ENCODE data around the gene ZMPSTE24.
A peak's percentile ranks its signal among the peaks of the same experiment; 100 is the strongest.
"Not testable (repeated sequence)": the region's sequence is repeated elsewhere in the genome, so short reads cannot be mapped to it uniquely, and the experiment has no call there.

Gene ZMPSTE24

DNA sequence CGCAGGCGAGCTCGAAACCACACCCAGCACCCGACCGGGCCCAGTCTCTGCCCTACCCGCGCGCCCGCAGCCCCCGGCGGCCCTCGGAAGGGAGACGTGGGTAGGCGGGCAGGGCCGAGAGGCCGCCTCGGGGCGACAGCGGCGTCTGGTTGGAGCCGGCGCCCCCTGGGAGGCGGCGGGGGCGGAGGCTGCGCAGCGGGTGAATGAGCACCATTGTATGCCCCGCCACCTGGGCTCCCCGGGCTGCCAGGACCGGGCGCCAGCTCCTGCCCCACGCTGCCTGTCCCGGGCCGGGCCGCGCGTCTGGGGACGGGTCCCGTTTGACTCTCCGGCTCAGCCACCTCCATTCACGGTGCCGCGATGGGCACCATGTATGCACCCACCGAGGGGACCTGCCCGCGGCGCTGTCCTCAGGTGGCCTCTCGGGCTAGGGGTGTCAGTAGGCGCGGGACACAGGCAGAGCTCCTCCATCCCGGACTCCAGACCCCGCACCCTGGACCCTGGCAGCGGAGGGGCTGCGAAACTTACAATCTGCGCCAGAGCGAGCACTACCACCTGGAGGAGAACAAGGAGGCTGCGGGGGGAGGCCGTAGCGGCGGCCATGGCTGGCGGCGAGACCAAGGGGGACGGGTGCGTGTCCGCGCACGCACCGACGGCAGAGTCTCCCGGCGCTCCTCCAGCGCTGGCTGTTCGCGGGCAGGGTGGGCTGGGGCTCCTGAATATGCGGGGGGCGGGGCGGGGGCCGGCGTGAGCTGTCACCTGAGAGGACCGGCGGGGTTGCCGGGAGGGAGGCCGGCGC, 58.8 kb downstream of the ZMPSTE24 start, which contains the start of gene COL9A2:
TSS of gene COL9A2 (minus strand) at position 692 of the 799 bp plus-strand sequence. CDS start at position 603, 89 bp downstream.
- peak; percentile 21 to 42 for DNase-seq (ENCODE audit: extremely low read depth in 1 of 2, low read depth in 1 of 2)

DNA sequence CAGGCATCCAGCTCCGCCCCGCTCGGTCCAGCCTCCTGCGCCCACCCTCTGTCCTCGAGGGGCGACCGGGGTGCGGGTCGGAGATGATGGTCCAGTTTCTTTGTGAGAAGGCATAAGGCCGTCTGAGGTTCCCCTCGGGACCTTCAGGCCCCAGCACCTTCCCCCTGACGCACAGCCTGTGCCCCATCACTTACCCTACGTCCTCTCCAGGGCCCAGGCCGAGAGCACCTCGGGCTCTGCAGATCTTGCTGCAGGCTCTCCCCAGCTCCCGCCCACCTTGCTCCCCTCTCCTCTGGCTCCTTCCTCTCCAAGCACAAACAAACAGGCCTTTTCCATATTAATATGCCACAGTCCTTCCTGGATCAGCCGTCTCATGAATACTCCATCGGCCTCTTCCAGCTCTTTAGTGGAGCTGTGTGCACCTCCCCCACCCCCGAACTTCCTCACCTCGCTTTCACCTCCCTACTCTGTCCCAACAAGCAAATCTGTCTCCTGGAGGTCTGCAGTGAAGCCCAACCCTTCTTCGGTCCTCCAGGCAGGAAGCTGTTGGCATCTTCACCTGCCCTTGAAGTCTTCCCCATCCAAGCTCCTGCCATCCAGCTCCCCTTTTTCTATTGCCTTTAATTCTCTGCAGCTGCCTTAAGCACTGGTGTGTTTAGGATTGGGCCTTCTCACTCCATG, 59.5 kb downstream of the ZMPSTE24 start:
- DNase-seq (ENCODE audit: extremely low read depth in 1 of 2, low read depth in 1 of 2) = no peak

DNA sequence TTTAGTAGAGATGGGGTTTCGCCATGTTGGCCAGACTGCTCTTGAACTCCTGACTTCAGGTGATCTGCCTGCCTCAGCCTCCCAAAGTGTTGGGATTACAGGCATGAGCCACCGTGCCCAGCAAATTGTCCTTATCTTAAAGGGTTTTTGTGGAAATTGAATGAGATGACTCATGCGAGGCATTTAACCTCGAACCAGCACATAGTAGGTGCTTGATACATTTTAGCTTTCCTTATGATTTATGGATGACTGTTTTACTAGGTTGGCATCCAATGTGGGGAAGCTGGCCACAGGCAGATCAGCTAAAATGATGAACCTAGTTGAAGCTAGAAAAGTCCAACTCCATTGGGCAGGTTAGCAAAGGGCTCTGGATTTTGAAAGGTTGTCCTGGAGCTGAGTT, 60.4 kb downstream of the ZMPSTE24 start:
- DNase-seq (ENCODE audit: extremely low read depth in 1 of 2, low read depth in 1 of 2) = no peak

DNA sequence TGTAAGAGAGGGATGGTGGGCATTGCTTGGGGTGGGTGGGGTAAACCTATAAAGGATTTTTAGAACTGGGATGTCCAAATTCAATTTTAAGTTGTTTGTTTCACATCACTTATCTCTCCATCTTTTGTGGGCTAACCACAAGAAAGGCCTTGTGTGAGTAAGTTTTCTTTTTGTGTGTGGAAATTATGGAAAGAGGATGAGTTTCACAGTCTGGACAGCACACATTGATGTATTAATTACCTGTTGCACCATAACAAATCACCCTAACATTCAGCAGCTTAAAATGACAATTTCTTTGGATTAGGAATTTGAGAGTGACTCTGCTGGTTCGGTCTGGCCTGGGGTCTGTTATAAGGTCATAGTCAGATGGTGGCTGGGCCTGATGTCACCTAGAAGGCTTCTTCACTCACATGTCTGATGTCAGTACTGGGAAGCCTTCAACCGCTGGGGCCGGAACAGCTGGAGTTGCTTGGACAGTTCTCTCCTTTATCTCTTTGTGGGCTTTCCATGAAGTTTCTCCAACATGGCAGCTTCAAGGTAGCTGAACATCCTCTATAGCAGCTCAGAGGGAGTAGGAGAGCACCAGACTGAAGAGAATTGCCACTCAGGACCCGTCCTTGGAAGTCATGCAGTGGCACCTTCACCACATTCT, 61.1 kb downstream of the ZMPSTE24 start:
- no peak for DNase-seq (ENCODE audit: extremely low read depth in 1 of 2, low read depth in 1 of 2)

DNA sequence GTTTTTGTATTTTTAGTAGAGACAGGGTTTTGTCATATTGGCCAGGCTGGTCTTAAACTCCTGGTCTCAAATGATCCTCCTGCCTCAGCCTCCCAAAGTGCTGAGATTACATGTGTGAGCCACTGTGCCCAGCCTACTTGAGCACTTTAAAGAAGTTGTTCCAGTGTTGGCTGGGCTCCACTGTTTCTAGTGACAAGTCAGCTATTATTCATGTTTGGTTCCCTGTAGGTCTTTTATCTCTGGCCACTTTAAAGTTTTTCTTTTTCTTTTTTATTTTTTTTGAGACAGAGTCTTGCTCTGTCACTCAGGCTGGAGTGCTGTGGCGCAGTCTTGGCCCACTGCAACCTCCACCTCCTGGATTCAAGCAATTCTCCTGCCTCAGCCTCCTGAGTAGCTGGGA, 73.4 kb downstream of the ZMPSTE24 start:
- DNase-seq (ENCODE audit: extremely low read depth in 1 of 2, low read depth in 1 of 2) = not testable (repeated sequence)

DNA sequence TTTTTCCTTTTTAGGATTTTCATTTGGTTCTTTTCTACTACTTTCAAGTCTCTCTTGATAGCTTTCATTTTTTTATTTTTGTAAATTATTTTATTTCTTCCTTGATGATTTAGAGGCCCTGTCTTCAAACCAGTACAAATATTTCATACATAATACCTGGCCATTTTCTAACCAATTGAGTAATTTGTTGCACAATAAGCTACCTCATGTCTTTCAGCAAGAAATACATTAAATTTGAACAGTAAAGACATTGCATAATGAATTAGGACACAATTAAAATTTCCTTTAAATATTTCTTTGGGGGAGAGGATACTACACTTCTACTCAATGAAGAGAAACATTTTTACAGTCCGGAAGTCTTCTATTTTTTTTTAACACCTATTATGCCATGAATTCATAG, 74.7 kb downstream of the ZMPSTE24 start:
- DNase-seq (ENCODE audit: extremely low read depth in 1 of 2, low read depth in 1 of 2) = no peak

DNA sequence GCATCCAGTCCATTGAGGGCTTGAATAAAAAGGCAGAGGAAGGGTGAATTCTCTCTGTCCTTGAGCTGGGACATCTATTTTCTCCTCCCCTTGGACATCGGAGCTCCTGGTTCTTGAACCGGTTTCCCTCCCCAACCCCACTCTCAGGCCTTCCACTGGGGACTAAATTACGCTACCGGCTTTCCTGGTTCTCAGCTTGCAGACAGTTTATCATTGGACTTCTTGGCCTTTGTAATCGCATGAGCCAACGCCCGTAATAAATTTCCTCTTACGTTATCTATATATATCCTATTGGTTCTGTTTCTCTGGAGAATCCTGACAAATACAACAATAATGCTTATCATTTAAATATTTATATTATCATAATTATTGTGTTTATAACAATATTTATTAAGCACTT, 79.4 kb downstream of the ZMPSTE24 start:
- DNase-seq (ENCODE audit: extremely low read depth in 1 of 2, low read depth in 1 of 2) = no peak

DNA sequence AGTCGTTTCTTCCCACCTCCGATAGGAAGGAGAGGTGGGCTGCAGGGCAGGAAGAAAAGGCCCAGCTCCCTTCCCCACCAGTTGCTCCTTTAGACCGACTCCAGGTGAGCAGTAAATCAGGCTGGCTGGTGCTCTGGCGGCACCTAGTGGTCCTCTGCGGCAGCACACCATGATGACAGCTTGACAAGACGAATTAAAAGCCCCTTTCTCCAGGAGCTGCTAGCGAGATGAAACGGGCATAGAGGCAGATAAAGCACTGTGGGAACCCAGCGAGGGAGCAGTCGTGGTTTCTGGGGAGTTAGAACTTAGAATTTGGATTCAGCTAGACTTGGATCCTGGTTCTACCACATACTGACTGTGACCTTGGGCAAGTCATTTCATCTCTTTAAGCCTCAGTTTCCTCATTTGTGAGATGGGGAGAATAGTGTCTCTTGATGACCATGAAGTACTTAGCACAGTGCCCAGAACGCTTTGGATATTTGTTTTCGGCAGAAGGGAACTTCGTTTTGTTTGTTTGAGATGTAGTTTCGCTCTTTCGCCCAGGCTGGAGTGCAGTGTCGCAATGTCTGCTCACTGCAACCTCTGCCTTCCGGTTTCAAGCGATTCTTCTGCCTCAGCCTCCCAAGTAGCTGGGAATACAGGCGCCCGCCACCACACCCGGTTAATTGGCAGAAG, 80.8 kb downstream of the ZMPSTE24 start:
- DNase-seq (ENCODE audit: extremely low read depth in 1 of 2, low read depth in 1 of 2) = peak; percentile 72 to 86

DNA sequence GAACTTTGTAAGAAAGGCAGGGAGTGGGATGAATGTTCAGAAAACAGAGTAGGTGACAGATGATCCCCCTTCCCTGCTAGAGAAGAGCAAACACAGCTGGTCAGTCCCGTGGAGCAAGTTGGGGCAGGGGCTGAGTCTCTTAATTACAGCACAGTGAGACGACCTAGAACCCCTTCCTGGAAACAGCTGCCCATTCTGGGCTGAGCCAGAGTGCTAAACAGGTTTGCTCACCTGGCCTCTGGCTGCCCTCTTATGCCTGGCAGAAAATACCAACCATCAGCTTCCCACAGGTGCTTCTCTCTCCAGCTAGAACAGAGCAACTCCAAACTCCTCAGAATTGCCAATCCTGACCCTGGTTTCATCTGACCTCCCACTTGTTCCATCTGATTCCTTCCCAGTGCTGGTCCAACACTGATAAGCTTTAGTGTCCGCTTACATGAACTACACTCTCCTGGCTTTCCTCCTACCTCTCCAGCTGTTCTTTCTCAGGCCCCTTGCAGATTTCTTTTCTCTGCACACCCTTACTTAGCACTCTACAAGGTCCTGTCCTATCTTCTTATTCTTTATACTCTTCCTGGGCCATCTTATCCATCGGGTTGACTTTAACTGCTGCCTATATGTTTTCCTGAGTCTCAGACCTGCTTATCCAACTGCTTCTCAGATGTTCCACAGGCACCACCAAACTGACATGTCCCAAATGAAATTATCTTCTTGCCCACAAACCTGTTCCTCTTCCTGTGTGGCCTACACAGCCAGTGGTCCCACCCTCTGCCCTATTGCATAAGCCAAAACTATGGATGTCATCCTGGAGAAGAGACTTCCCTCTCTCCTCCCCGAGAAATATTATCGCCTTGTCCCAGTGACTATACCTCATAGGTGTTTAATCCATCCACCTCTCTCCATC, 81.6 kb downstream of the ZMPSTE24 start:
- DNase-seq (ENCODE audit: extremely low read depth in 1 of 2, low read depth in 1 of 2) = no peak

DNA sequence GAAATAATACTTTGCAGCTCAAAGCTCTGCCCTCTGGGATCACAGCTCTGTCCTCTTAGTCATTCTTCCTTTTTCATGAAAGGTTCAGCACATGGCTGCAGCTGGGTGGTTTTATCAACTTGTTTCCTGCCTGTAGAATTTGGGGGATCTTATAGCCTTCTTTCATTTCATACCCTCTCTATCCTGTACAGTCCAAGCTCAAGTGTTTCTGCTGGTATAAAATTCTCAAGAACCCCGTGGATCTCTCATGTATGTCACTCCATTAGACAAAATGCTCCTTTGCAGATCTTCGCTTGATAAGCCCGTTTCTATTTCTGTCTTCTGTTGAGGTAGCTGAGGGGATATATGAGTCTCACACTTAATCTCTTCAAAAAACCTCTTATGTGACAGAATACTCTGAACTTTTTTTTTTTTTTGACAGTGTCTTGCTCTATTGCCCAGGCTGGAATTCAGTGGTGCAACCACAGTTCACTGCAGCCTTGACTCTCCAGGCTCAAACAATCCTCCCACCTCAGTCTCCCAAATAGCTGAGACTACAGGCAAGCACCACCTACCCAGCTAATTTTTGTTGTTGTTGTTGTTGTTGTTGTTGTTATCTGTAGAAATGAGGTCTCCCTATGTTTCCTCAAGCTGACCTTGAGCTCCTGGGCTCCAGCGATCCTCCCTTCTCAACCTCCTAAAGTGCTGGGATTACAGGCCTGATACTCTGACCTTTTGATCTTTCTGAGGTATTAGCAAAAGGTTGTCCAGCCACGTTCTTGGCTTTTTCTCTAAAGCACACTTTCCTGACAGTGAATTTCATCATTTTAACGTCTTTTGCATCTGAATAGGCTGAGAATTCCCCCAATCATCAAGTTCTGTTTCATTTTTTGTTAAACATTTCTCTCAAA, 83.7 kb downstream of the ZMPSTE24 start:
- DNase-seq (ENCODE audit: extremely low read depth in 1 of 2, low read depth in 1 of 2) = no peak

DNA sequence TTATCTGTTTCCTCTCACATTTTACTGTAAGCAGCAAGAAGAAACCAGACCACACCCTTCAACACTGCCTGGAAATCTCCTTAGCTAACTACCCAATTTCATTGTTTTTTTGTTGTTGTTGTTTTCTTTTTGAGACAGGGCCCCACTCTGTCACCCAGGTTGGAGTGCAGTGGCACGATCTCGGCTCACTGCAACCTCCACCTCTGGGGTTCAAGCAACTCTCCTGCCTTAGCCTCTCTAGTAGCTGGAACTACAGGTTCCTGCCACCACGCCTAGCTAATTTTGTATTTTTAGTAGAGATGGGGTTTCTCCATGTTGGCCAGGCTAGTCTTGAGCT, 84.3 kb downstream of the ZMPSTE24 start:
- DNase-seq (ENCODE audit: extremely low read depth in 1 of 2, low read depth in 1 of 2) = not testable (repeated sequence)
